Kidney (tissue), 14 donors: ENCODE results near the gene LRRC4C. TPM values are rescaled to one million over a fixed set of nuclear protein-coding genes. Genes with fewer than 3 reads are reported as not detected.
"Not testable (repeated sequence)": the region's sequence is repeated elsewhere in the genome, so short reads cannot be mapped to it uniquely, and the experiment has no call there.

Experiments used
- DNase-seq, 5 donors: peaks; one replicate each; pipeline ENCODE4 v3.0.0-alpha.2; 2013 to 2020
- FAIRE-seq: peaks from 2 replicates; lab custom pipeline; 2012; peaks lifted over from hg19 to GRCh38; lab: Jason Lieb, UNC
- H3K27ac ChIP-seq, 2 donors: one replicate each; pipeline ENCODE4 v1.7.0; 2013; ENCODE audit warnings: low read depth in 2 of 2, low read length in 2 of 2, inconsistent platforms in 1 of 2
- H3K27me3 ChIP-seq: one replicate; pipeline ENCODE4 v1.7.1; 2013; ENCODE audit warnings: low read length, inconsistent platforms; ENCODE audit not compliant: control insufficient read depth, insufficient read depth
- H3K36me3 ChIP-seq, 3 donors: one replicate each; pipeline versions ENCODE4 v1.7.0 to v1.7.1; 2013; ENCODE audit warnings: low read length in 3 of 3, control low read depth in 1 of 3, inconsistent platforms in 1 of 3; ENCODE audit not compliant: insufficient read depth in 3 of 3, control insufficient read depth in 2 of 3
- H3K4me1 ChIP-seq, 3 donors: one replicate each; pipeline versions ENCODE4 v1.7.0 to v1.7.1; 2013; ENCODE audit warnings: low read length in 3 of 3, inconsistent platforms in 1 of 3, low read depth in 1 of 3; ENCODE audit not compliant: control insufficient read depth in 2 of 3, insufficient read depth in 2 of 3
- H3K4me3 ChIP-seq, 3 donors: one replicate each; pipeline versions ENCODE4 v1.7.0 to v1.8.1; 2013; ENCODE audit warnings: low read length in 3 of 3, control low read depth in 1 of 3, inconsistent platforms in 1 of 3
- H3K9ac ChIP-seq, 3 donors: one replicate each; pipeline versions ENCODE4 v1.7.0 to v1.7.1; 2013; ENCODE audit warnings: low read length in 3 of 3, control low read depth in 1 of 3, inconsistent platforms in 1 of 3
- H3K9me3 ChIP-seq, 3 donors: one replicate each; pipeline versions ENCODE4 v1.7.0 to v1.7.1; 2013; ENCODE audit warnings: low read length in 3 of 3, control low read depth in 1 of 3, inconsistent platforms in 1 of 3; ENCODE audit not compliant: control insufficient read depth in 2 of 3, insufficient read depth in 1 of 3
- intact Hi-C: fragments of 100-400 bp; cut with DNase I; formaldehyde crosslinking; loops from one replicate; pipeline ENCODE4 v1.11.1; 2022
- polyA plus RNA-seq: library from polyadenylated mRNA; stranded (reverse); fragments of 350-450 nt; fragmentation: Illumina TruSeq; extraction: RNeasy Lipid Tissue Mini Kit (QIAGEN cat#74804); gene quantifications from one replicate; pipeline ENCODE4 v1.2.3, GENCODE V29; 2014; ENCODE audit warnings: low read depth, low replicate concordance; ENCODE audit not compliant: insufficient read depth
- total RNA-seq: library from RNA; stranded (reverse); fragmentation: NEBNext Ultra II Directional; extraction: Animal tissue kit (Norgen Biotek cat#: 25700); gene quantifications from one replicate; pipeline ENCODE4 v1.2.1, GENCODE V29; 2021
- TF ChIP-seq, protein P1 (sequence below): IDR thresholded peaks from 3 replicates; pipeline ENCODE4 v1.5.1; 2012; ENCODE audit warnings: mild to moderate bottlenecking, moderate library complexity, borderline replicate concordance; ENCODE audit not compliant: insufficient read depth; ENCODE audit errors: extremely low read depth
- donor health status: control.
- donor health status: control.
- donor health status: control.
- donor health status: control.
- donor health status: control.
- donor health status: DM: yes; HTN: yes; CAD: no.
- donor health status: Normal renal cell carcinoma (clear cell type).

Gene LRRC4C
- total and polyA plus RNA-seq, 2 donors from 2014 or later, result 0.26 to 1.6 TPM

DNA sequence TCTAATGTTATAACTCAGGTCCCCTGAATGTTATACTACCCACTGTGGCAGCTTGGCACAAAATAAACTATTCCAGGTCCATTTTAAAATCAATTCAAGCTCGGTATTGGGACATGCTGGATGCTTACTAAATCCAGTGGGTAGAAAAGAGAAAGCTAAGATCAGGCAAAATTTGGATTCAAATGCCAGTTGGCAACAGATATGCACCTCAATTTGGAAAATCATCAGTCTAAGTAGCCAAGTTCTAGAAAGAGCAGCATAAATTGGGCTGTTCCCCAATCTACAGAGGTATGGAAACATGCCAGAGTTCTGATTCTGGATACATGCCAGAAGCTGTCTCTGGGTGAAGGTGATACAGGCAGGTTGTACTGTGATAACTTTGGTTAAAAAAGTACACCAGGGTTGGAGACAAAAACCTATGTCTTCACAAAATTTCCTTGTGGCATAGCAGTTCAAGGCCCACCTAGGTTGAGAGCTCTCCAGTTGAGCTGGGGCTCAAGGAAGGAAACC lies 427.8 kb downstream of the LRRC4C start:
- Histone ChIP-seq H3K36me3 (no peaks in the 10 kb centered on the region), H3K9me3 (no peaks in the 10 kb centered on the region), H3K27me3 (no peaks in the 10 kb centered on the region), H3K27ac (no peak overlapping the region), H3K4me3 (no peak overlapping the region), H3K9ac (no peak overlapping the region), H3K4me1 (no peaks in the 10 kb centered on the region)
- DNase-seq (no peak), FAIRE-seq (no peak)
- TF ChIP-seq, protein P1, sequence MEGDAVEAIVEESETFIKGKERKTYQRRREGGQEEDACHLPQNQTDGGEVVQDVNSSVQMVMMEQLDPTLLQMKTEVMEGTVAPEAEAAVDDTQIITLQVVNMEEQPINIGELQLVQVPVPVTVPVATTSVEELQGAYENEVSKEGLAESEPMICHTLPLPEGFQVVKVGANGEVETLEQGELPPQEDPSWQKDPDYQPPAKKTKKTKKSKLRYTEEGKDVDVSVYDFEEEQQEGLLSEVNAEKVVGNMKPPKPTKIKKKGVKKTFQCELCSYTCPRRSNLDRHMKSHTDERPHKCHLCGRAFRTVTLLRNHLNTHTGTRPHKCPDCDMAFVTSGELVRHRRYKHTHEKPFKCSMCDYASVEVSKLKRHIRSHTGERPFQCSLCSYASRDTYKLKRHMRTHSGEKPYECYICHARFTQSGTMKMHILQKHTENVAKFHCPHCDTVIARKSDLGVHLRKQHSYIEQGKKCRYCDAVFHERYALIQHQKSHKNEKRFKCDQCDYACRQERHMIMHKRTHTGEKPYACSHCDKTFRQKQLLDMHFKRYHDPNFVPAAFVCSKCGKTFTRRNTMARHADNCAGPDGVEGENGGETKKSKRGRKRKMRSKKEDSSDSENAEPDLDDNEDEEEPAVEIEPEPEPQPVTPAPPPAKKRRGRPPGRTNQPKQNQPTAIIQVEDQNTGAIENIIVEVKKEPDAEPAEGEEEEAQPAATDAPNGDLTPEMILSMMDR, result no peak
- intact Hi-C loops, result no loop called here

- Histone ChIP-seq H3K9me3 (no peaks in the 10 kb centered on the region), H3K4me1 (peaks cover 0 to 4% (median 0%) of the 10 kb centered on the region in 3 donors), H3K4me3 (no peak overlapping the region), H3K27me3 (no peaks in the 10 kb centered on the region), H3K27ac (no peak overlapping the region), H3K36me3 (no peaks in the 10 kb centered on the region), H3K9ac (no peak overlapping the region)
- DNase-seq (no peak), FAIRE-seq (no peak)
- TF ChIP-seq, protein P1, result no peak
- intact Hi-C loops, result no loop called here
Observed at GRCh38 chr11:41020259-41020658, 439.2 kb downstream of the LRRC4C start.

DNA sequence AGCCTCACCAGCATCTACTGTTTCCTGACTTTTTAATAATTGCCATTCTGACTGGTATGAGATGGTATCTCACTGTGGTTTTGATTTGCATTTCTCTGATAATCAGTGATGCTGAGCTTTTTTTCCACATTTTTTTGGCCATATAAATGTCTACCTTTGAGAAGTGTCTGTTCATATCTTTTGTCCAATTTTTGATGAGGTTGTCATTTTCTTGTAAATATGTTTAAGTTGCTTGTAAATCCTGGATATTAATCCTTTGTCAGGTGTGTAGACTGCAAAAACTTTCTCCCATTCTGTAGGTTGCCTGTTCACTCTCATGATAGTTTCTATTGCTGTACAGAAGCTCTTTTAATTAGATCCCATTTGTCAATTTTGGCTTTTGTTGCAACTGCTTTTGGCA lies 439.8 kb downstream of the LRRC4C start:
- FAIRE-seq, DNase-seq, H3K4me3 ChIP-seq, H3K4me1 ChIP-seq, intact Hi-C loops, H3K9ac ChIP-seq, H3K9me3 ChIP-seq, H3K36me3 ChIP-seq, H3K27ac ChIP-seq, H3K27me3 ChIP-seq: not testable (repeated sequence)

DNA sequence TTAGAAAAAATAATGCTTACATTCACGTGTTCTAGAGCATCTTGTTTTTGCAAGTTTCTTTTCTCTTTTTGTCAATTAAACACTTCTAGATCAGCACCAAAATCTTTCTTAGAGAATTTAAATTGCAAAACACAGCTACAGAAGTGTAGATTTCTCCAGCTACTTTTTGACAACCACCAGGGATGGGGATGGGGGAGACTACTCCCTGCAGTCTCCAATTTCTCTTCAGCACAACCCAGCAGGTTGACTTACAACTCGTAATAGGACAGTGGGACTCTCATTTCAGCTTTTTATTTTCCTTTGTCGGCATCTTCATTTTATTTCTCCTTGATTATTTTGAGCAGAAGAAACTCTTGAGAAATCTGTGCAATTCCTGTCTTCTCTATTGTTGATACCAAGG lies 441.2 kb downstream of the LRRC4C start:
- no peaks in the 10 kb centered on the region for H3K27me3 ChIP-seq
- no peak for FAIRE-seq
- DNase-seq, result peak in 2 of 5 donors; percentile 7 to 34
- no peak overlapping the region for H3K27ac ChIP-seq
- H3K9ac ChIP-seq, result no peak overlapping the region
- H3K9me3 ChIP-seq, result no peaks in the 10 kb centered on the region
- no peaks in the 10 kb centered on the region for H3K36me3 ChIP-seq
- TF ChIP-seq, protein P1, result no peak
- no peak overlapping the region for H3K4me3 ChIP-seq
- peaks cover 0 to 4% (median 0%) of the 10 kb centered on the region in 3 donors for H3K4me1 ChIP-seq
- intact Hi-C loops, result no loop called here
